Ishikawa (cell line): ENCODE results near the gene KRT23.

Source experiments
- CEBPB ChIP-seq: IDR thresholded peaks from 2 replicates; pipeline ENCODE4 v1.6.1; 2012
- CREB1 ChIP-seq: IDR thresholded peaks from 2 replicates; pipeline ENCODE4 v1.6.1; 2012; ENCODE audit warnings: low read depth
- EGR1 ChIP-seq: IDR thresholded peaks from 2 replicates; pipeline ENCODE4 v1.6.1; 2012
- EP300 ChIP-seq: IDR thresholded peaks from 2 replicates; pipeline ENCODE4 v1.6.1; 2012; ENCODE audit warnings: borderline replicate concordance
- FOXM1 ChIP-seq: IDR thresholded peaks from 2 replicates; pipeline ENCODE4 v1.6.1; 2012; ENCODE audit warnings: low read depth, borderline replicate concordance
- NFIC ChIP-seq: IDR thresholded peaks from 2 replicates; pipeline ENCODE4 v1.6.1; 2012
- RAD21 ChIP-seq: IDR thresholded peaks from 2 replicates; pipeline ENCODE4 v1.6.1; 2012; ENCODE audit warnings: low read depth
- TAF1 ChIP-seq: IDR thresholded peaks from 2 replicates; pipeline ENCODE4 v1.6.1; 2012; ENCODE audit warnings: low read depth, mild to moderate bottlenecking
- TCF12 ChIP-seq: IDR thresholded peaks from 2 replicates; pipeline ENCODE4 v1.6.1; 2012; ENCODE audit warnings: low read depth
- TEAD4 ChIP-seq: IDR thresholded peaks from 2 replicates; pipeline ENCODE4 v1.6.1; 2012
- USF1 ChIP-seq: IDR thresholded peaks from 2 replicates; pipeline ENCODE4 v1.6.1; 2012
- YY1 ChIP-seq: IDR thresholded peaks from 2 replicates; pipeline ENCODE4 v1.6.1; 2012; ENCODE audit warnings: low read depth
- ZBTB7A ChIP-seq: IDR thresholded peaks from 2 replicates; pipeline ENCODE4 v1.6.1; 2012; ENCODE audit warnings: low read depth
- TF ChIP-seq, protein P1 (sequence below): IDR thresholded peaks from 2 replicates; pipeline ENCODE4 v1.6.1; 2012
- TF ChIP-seq, protein P2 (sequence below): IDR thresholded peaks from 2 replicates; pipeline ENCODE4 v1.6.1; 2012; ENCODE audit warnings: low read depth, mild to moderate bottlenecking

Gene KRT23

GRCh38 chr17:40945414-40945813, 8.0 kb upstream of the KRT23 start:
- TF ChIP-seq CEBPB (no peak), EGR1 (no peak), TAF1 (no peak), RAD21 (no peak), USF1 (no peak), ZBTB7A (no peak), NFIC (no peak), TCF12 (no peak), EP300 (no peak)
- TF ChIP-seq, protein P1, sequence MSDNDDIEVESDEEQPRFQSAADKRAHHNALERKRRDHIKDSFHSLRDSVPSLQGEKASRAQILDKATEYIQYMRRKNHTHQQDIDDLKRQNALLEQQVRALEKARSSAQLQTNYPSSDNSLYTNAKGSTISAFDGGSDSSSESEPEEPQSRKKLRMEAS: no peak
- TF ChIP-seq, protein P2, sequence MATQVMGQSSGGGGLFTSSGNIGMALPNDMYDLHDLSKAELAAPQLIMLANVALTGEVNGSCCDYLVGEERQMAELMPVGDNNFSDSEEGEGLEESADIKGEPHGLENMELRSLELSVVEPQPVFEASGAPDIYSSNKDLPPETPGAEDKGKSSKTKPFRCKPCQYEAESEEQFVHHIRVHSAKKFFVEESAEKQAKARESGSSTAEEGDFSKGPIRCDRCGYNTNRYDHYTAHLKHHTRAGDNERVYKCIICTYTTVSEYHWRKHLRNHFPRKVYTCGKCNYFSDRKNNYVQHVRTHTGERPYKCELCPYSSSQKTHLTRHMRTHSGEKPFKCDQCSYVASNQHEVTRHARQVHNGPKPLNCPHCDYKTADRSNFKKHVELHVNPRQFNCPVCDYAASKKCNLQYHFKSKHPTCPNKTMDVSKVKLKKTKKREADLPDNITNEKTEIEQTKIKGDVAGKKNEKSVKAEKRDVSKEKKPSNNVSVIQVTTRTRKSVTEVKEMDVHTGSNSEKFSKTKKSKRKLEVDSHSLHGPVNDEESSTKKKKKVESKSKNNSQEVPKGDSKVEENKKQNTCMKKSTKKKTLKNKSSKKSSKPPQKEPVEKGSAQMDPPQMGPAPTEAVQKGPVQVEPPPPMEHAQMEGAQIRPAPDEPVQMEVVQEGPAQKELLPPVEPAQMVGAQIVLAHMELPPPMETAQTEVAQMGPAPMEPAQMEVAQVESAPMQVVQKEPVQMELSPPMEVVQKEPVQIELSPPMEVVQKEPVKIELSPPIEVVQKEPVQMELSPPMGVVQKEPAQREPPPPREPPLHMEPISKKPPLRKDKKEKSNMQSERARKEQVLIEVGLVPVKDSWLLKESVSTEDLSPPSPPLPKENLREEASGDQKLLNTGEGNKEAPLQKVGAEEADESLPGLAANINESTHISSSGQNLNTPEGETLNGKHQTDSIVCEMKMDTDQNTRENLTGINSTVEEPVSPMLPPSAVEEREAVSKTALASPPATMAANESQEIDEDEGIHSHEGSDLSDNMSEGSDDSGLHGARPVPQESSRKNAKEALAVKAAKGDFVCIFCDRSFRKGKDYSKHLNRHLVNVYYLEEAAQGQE: no peak

GRCh38 chr17:40944531-40944930, 7.1 kb upstream of the KRT23 start:
- TF ChIP-seq TEAD4 (no peak), ZBTB7A (no peak), TAF1 (no peak), CEBPB (no peak), RAD21 (no peak), EP300 (no peak), CREB1 (no peak), EGR1 (no peak), FOXM1 (no peak), YY1 (no peak), NFIC (no peak), TCF12 (no peak), USF1 (no peak)
- TF ChIP-seq, protein P2: no peak
- TF ChIP-seq, protein P1: no peak

- TF ChIP-seq, protein P1: no peak
- no peak for TF ChIP-seq CREB1
- TF ChIP-seq CEBPB: no peak
- TF ChIP-seq EP300: no peak
- TF ChIP-seq RAD21: no peak
- no peak for TF ChIP-seq YY1
- no peak for TF ChIP-seq TEAD4
- TF ChIP-seq EGR1: no peak
- TF ChIP-seq USF1: no peak
- TF ChIP-seq NFIC: no peak
Measured at GRCh38 chr17:40942553-40942952, 5.1 kb upstream of the KRT23 start.

- no peak for TF ChIP-seq TAF1
- TF ChIP-seq, protein P1: no peak
- TF ChIP-seq ZBTB7A: no peak
- no peak for TF ChIP-seq TCF12
- no peak for TF ChIP-seq EP300
- TF ChIP-seq FOXM1: no peak
- TF ChIP-seq TEAD4: no peak
- TF ChIP-seq NFIC: no peak
- no peak for TF ChIP-seq USF1
- no peak for TF ChIP-seq RAD21
- no peak for TF ChIP-seq CEBPB
- TF ChIP-seq EGR1: no peak
- no peak for TF ChIP-seq CREB1
- TF ChIP-seq YY1: no peak
- TF ChIP-seq, protein P2: no peak
Measured at GRCh38 chr17:40940266-40940665, 2.8 kb upstream of the KRT23 start.
